Upper lobe of left lung (tissue), 4 donors: ENCODE data around the gene LAMA5.

Experiments
- EP300 ChIP-seq, 4 donors: sonication (generic); formaldehyde crosslinking; IDR thresholded peaks; one replicate each; pipeline ENCODE4 v1.5.1; 2017; ENCODE audit warnings: antibody characterized with exemption in 4 of 4, control low read depth in 2 of 4
- POLR2A ChIP-seq, 4 donors: fragments of 450-650 bp; IDR thresholded peaks; one replicate each; pipeline ENCODE4 v1.5.1; 2016 to 2017; ENCODE audit warnings: antibody characterized with exemption in 4 of 4, mild to moderate bottlenecking in 2 of 4
- POLR2AphosphoS5 ChIP-seq, 2 donors: sonication (generic); formaldehyde crosslinking; IDR thresholded peaks; one replicate each; pipeline ENCODE4 v1.5.1; 2017; ENCODE audit warnings: antibody characterized with exemption in 2 of 2
- TF ChIP-seq, protein P1 (sequence below), 6 experiments: fragments of 450-650 bp in 4 of 6; fragments of 200-600 bp in 2 of 6; sonication (generic) in 2 of 6; IDR thresholded peaks; one replicate each; pipeline ENCODE4 v1.5.1; 2016 to 2019; ENCODE audit warnings: antibody characterized with exemption in 6 of 6

DNA sequence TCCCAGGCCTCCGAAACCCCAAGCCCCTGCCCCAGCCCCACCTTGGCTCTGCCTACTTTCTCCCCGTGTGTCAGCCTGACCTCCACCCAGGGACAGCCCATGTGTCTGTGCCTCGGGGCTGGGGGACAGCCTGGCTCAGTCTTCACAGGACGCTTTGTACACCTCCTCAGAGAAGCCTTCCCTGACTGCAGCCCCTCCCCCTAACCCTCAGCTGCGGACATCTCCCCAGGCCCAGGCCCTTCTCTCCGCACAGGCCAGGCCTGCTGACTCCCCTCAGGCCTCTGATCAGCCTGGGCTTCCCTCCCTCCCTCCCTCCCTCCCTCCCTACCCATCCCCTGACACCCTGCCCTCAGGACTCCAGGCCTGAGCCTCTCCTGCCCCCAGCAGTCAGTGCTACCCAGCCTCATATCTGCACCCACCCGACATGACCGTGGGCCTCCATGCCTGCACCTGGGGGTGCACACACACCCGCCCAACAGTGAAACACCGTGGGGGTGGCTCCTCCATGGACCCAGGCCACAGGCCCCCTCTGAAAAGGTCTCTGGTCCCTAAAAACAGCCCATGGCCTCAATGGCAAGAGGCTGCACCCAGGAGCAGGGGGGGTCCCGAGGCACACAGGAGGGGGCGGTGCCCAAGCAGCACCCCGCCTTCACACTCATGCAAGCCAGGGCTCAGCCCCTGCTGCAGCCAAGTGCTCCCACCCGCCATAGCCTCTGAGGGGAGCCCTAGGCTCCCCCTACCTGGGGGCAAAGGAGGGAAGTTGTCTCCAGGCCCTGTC is 12.9 kb downstream of the LAMA5 start:
- TF ChIP-seq, protein P1, sequence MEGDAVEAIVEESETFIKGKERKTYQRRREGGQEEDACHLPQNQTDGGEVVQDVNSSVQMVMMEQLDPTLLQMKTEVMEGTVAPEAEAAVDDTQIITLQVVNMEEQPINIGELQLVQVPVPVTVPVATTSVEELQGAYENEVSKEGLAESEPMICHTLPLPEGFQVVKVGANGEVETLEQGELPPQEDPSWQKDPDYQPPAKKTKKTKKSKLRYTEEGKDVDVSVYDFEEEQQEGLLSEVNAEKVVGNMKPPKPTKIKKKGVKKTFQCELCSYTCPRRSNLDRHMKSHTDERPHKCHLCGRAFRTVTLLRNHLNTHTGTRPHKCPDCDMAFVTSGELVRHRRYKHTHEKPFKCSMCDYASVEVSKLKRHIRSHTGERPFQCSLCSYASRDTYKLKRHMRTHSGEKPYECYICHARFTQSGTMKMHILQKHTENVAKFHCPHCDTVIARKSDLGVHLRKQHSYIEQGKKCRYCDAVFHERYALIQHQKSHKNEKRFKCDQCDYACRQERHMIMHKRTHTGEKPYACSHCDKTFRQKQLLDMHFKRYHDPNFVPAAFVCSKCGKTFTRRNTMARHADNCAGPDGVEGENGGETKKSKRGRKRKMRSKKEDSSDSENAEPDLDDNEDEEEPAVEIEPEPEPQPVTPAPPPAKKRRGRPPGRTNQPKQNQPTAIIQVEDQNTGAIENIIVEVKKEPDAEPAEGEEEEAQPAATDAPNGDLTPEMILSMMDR (IDR thresholded peaks at IDR 0.05) = no peak
- TF ChIP-seq POLR2A (IDR thresholded peaks at IDR 0.05) (no peak), POLR2AphosphoS5 (IDR thresholded peaks at IDR 0.05) (no peak), EP300 (IDR thresholded peaks at IDR 0.05) (no peak)
